Activated CD4-positive, alpha-beta T cell treated with anti-CD3 and anti-CD28 coated beads, Interleukin-2, amount 10 ng/mL, durations not matched to agents 24 days and 14 days (primary cell): ENCODE data around the gene FAM3A. TPM values are rescaled to one million over a fixed set of nuclear protein-coding genes. Genes with fewer than 3 reads are reported as not detected.
A peak's percentile ranks its signal among the peaks of the same experiment; 100 is the strongest.

ENCODE experiments used
- DNase-seq: peaks from one replicate; pipeline ENCODE4 v3.0.0; 2022
- H3K27ac Mint-ChIP-seq: one replicate; pipeline ENCODE4 v1.8.0; 2022; ENCODE audit warnings: mild to moderate bottlenecking, mixed read lengths
- H3K27me3 Mint-ChIP-seq: one replicate; pipeline ENCODE4 v1.8.0; 2022; ENCODE audit warnings: mixed read lengths
- H3K36me3 Mint-ChIP-seq: one replicate; pipeline ENCODE4 v1.8.0; 2022; ENCODE audit warnings: low read depth, mild to moderate bottlenecking, mixed read lengths
- H3K4me1 Mint-ChIP-seq: one replicate; pipeline ENCODE4 v1.8.0; 2021; ENCODE audit warnings: mixed read lengths
- H3K4me3 Mint-ChIP-seq: one replicate; pipeline ENCODE4 v1.8.0; 2022; ENCODE audit warnings: mild to moderate bottlenecking, moderate library complexity, mixed read lengths
- H3K9me3 Mint-ChIP-seq: one replicate; pipeline ENCODE4 v1.8.0; 2021; ENCODE audit warnings: mixed read lengths
- intact Hi-C: fragments of 100-400 bp; cut with micrococcal nuclease; formaldehyde crosslinking; loops from one replicate; pipeline ENCODE4 v1.15.1; 2023
- total RNA-seq: library from RNA; stranded (reverse); gene quantifications from 2 replicates; pipeline ENCODE4 v1.2.3, GENCODE V29; 2022

The FAM3A gene
- total RNA-seq, 1 donor from 2014 or later, result 38.0 TPM

DNA sequence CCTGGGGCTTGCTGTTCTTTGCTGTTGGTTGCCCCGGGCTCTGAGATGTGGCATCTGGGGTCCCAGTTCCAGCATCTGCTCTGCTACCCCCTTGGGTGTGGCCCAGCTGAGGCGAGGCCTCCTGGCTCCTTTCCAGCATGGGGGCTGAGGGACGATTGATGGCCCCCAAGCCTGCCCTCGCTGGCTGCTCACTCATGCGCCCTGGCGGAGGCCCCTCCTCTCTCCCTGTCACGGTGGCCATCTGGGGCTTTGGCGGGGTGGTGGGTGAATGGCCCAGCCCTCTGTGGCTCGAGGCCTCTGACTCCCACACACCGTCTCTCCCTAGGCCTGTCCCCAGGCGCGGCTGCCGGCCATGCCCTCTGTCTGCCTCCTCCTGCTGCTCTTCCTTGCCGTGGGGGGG is 56.2 kb downstream of the FAM3A start:
- Mint-ChIP-seq H3K4me3 (peak overlapping the region; percentile 49), H3K27me3 (no peaks in the 10 kb centered on the region), H3K36me3 (peaks cover 8% of the 10 kb centered on the region), H3K9me3 (no peaks in the 10 kb centered on the region), H3K27ac (no peak overlapping the region), H3K4me1 (peaks cover 6% of the 10 kb centered on the region)
- intact Hi-C loops, result loop anchor here (1.0 kb wide), 1 partner anchor 16 kb away; the partner anchor contains the start of gene FAM50A
- DNase-seq, result no peak

DNA sequence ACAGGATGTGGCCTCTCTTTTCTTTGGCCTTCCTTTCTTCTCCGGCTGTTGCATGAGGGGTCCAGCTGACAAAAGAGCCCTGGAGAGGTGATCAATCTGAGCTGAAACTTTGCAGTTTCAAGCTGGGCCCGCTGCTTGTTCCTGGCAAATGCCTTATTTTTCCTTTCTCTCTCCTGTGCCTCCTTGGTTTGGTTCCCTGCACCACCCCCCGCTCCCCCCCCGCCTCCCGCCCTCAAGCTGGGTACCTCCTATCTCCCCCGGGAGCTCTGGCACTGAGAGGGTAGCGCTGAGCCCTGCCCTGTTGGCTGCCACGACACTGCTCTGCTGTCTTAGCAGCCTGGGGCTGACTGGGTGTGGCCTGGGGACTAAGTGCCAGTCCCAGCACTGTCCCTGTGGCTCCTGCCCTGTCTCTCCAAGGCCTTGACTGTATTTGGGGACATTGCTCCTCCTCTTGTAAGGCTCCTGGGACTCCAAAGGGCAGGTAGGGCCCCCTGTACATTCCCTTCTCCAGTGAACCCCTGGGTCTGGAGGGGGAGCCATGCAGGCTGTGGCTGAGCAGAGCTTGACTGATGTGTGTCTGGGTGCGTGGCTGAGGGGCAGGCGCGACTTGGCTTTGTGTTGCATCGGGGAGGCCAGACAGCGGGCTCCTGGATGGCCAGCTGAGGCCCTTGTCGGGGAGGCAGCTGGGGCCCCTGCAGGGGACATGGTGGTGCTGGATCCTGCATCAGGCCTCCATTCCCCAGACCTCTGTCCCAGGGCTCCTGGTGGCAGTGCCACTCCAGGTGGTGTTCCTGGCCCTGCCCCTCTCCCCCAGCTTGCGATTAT is 56.9 kb downstream of the FAM3A start:
- Mint-ChIP-seq H3K36me3 (peaks cover 14% of the 10 kb centered on the region), H3K9me3 (no peaks in the 10 kb centered on the region), H3K4me3 (peak overlapping the region; percentile 84), H3K27me3 (no peaks in the 10 kb centered on the region), H3K4me1 (peaks cover 6% of the 10 kb centered on the region), H3K27ac (peak overlapping the region; percentile 58)
- DNase-seq, result peak; percentile 63
- intact Hi-C loops, result loop anchor here (1.0 kb wide), 2 partner anchors 15 to 20 kb away; partner anchors contain the start of genes FAM50A and LAGE3

- peak within 1 kb of the TSS; percentile 96 for H3K27ac Mint-ChIP-seq
- DNase-seq, result peak; percentile 89
- peaks cover 15% of the 10 kb centered on the region for H3K36me3 Mint-ChIP-seq
- H3K4me3 Mint-ChIP-seq, result peak within 1 kb of the TSS; percentile 93
- H3K9me3 Mint-ChIP-seq, result no peaks in the 10 kb centered on the region
- no peaks in the 10 kb centered on the region for H3K27me3 Mint-ChIP-seq
- peaks cover 6% of the 10 kb centered on the region for H3K4me1 Mint-ChIP-seq
- intact Hi-C loops, result loop anchor here (1.0 kb wide), 1 partner anchor 21 kb away; the partner anchor contains the start of gene LAGE3
Observed at GRCh38 chrX:154458116-154458953, 57.7 kb downstream of the FAM3A start, which contains the start of gene PLXNA3. Gene PLXNA3 (plus strand): TSS chrX:154458281. CDS start chrX:154460184, 1,903 bp downstream.

DNA sequence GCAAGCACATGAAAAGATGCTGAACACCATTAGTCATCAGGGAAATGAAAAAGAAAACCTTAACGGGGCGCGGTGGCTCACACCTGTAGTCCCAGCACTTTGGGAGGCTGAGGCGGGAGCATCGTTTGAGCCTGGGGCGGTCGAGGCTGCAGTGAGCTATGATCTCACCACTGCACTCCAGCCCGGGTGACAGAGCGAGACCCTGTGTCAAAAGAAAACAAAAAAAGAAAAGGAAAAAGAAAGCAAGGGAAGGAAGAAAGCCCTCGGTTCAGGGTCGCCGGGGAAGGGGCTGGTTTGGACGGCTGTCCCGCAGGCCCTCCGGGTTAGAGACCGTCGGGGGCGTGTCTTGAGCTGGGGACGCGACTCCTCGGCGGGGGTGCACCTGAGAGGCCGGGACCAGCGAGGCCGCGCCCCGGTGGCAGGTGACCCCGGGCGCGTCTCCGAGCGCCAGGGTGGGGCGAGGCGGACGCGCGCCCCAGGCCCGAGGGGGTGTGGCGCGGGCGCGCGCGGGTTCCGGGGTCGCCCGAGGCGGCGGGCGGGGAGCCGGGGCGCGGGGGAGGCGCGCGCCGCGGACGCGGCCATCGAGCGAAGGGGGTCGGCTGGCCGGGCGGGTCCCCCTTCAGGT is 58.4 kb downstream of the FAM3A start:
- H3K9me3 Mint-ChIP-seq, result no peaks in the 10 kb centered on the region
- DNase-seq, result peak; percentile 87
- no peaks in the 10 kb centered on the region for H3K27me3 Mint-ChIP-seq
- peaks cover 6% of the 10 kb centered on the region for H3K4me1 Mint-ChIP-seq
- peak overlapping the region; percentile 93 for H3K4me3 Mint-ChIP-seq
- intact Hi-C loops, result loop anchor here (1.0 kb wide), 1 partner anchor 22 kb away; the partner anchor contains the start of gene LAGE3
- H3K27ac Mint-ChIP-seq, result peak overlapping the region; percentile 96
- H3K36me3 Mint-ChIP-seq, result peaks cover 22% of the 10 kb centered on the region

Other genes with a start within 250 kb of the FAM3A start
- not detected in 2 replicates for gene TEX28, start 221.1 kb downstream of the FAM3A start, total RNA-seq
- gene TKTL1, start 220.4 kb downstream of the FAM3A start, total RNA-seq, result not detected in 2 replicates
- gene FLNA, start 141.6 kb downstream of the FAM3A start, total RNA-seq, result 824 and 840 TPM in 2 replicates
- 91.7 and 92.8 TPM in 2 replicates for gene EMD, start 136.9 kb downstream of the FAM3A start, total RNA-seq
- 2,338 and 2,364 TPM in 2 replicates for gene RPL10, start 117.9 kb downstream of the FAM3A start, total RNA-seq
- 13.5 and 13.8 TPM in 2 replicates for gene DNASE1L1, start 107.0 kb downstream of the FAM3A start, total RNA-seq
- gene TAFAZZIN, start 104.7 kb downstream of the FAM3A start, total RNA-seq, result 65.5 and 66.0 TPM in 2 replicates
- gene ATP6AP1, start 87.6 kb downstream of the FAM3A start, total RNA-seq, result 43.5 and 43.6 TPM in 2 replicates
- gene GDI1, start 79.1 kb downstream of the FAM3A start, total RNA-seq, result 118 and 120 TPM in 2 replicates
- 85.4 and 85.9 TPM in 2 replicates for gene FAM50A, start 72.1 kb downstream of the FAM3A start, total RNA-seq
- gene PLXNA3, start 58.0 kb downstream of the FAM3A start, total RNA-seq, result 48.3 and 55.9 TPM in 2 replicates
- 53.0 and 53.1 TPM in 2 replicates for gene LAGE3, start 37.0 kb downstream of the FAM3A start, total RNA-seq
- 54.8 and 57.3 TPM in 2 replicates for gene UBL4A, start 29.6 kb downstream of the FAM3A start, total RNA-seq
- gene SLC10A3, start 25.6 kb downstream of the FAM3A start, total RNA-seq, result 18.2 and 20.8 TPM in 2 replicates
- 72.5 and 75.0 TPM in 2 replicates for gene G6PD, start 30.6 kb upstream of the FAM3A start, total RNA-seq
- 37.7 and 38.8 TPM in 2 replicates for gene IKBKG, start 31.4 kb upstream of the FAM3A start, total RNA-seq
- gene CTAG1A, start 68.9 kb upstream of the FAM3A start, total RNA-seq, result not detected in 2 replicates
- not detected in 2 replicates for gene CTAG1B, start 103.0 kb upstream of the FAM3A start, total RNA-seq
- gene CTAG2, start 137.3 kb upstream of the FAM3A start, total RNA-seq, result not detected in 2 replicates
- 3.5 and 3.6 TPM in 2 replicates for gene GAB3, start 234.8 kb upstream of the FAM3A start, total RNA-seq
- 183 and 196 TPM in 2 replicates for gene DKC1, start 246.6 kb upstream of the FAM3A start, total RNA-seq